ENCODE data around the gene CASQ2. TPM values are rescaled to one million over a fixed set of nuclear protein-coding genes. Genes with fewer than 3 reads are reported as not detected.

CASQ2 gene
- total and polyA plus RNA-seq, 9 of the 15 experiments (the other 6 are each of a cell fraction or from before 2014, with no cell fraction given), result not detected

- TF ChIP-seq ZNF592 (IDR thresholded peaks at IDR 0.05), result peak; percentile 53; the same call in 1 of the 2 replicates
Measured at GRCh38 chr1:115685029-115685705, 83.3 kb downstream of the CASQ2 start (continued).

- intact Hi-C loops (cut with micrococcal nuclease), result no loop called here
- Histone ChIP-seq H3K9me1 (ENCODE audit: control insufficient read depth, insufficient read depth, low read length) (no peaks in the 10 kb centered on the region), H3K79me2 (ENCODE audit: control insufficient read depth, insufficient read depth, low read length) (no peaks in the 10 kb centered on the region), H3K4me1 (replicated peaks in 1 of 2; ENCODE audit: control insufficient read depth in 2 of 2, insufficient read depth in 2 of 2, low read length in 2 of 2) (peaks cover 0 to 3% of the 10 kb centered on the region in 2 experiments; a peak in 1 of 5 replicates), H3K9ac (ENCODE audit: insufficient read depth in 1 of 2, low read depth in 2 of 2, low read length in 2 of 2) (no peak overlapping the region), H3K4me3 (no peak overlapping the region), H3K27me3 (ENCODE audit: control insufficient read depth in 2 of 2, insufficient read depth in 2 of 2, low read length in 2 of 2) (no peaks in the 10 kb centered on the region), H2AFZ (ENCODE audit: low read depth, low read length) (no peak overlapping the region), H3K27ac (ENCODE audit: extremely low read depth, low read depth, low read length) (no peak overlapping the region), H4K20me1 (replicated peaks; ENCODE audit: control insufficient read depth, insufficient read depth, low read length) (no peaks in the 10 kb centered on the region), H3K4me2 (ENCODE audit: insufficient read depth, low read length) (no peak overlapping the region), H3K9me3 (replicated peaks; ENCODE audit: control insufficient read depth, insufficient read depth, low read depth, low read length) (no peaks in the 10 kb centered on the region), H3K36me3 (ENCODE audit: control insufficient read depth, insufficient read depth, low read length) (peaks cover 57% of the 10 kb centered on the region)
- ChIA-PET CTCF (ENCODE audit: low intra/inter-chr PET ratio) (no interaction called here), POLR2A (interaction anchor here (1.6 kb wide), 1 partner anchor 10 kb away, joined by 4 read pairs; no protein-coding TSS in a partner anchor)
- FAIRE-seq (no peak), DNase-seq (ENCODE audit: extremely low read depth in 1 of 4, low spot score in 3 of 4) (no peak), ATAC-seq (no peak)
- in situ Hi-C loops (cut with MboI), result no loop called here
- WGBS (ENCODE audit: insufficient coverage, low coverage, missing lambda C conversion rate), result 90% methylated on average over 4 of the region's 4 CpGs
- BruUV-seq (replicated peaks), result no TSS peak
- TF ChIP-seq KDM4B (IDR thresholded peaks at IDR 0.05; ENCODE audit: borderline replicate concordance in 2 of 2, low read depth in 1 of 2) (no peak), ZNF354B (CRISPR knock-in tag; IDR thresholded peaks at IDR 0.05) (no peak), IRF1 (CRISPR knock-in tag; IDR thresholded peaks at IDR 0.05; ENCODE audit: borderline replicate concordance) (no peak), BRF1 (IDR thresholded peaks at IDR 0.05; ENCODE audit: borderline replicate concordance, extremely low read depth, insufficient read length) (no peak), SP2 (IDR thresholded peaks at IDR 0.05; ENCODE audit: extremely low read depth, low read depth, low read length, poor library complexity, severe bottlenecking) (no peak), CREB1 (IDR thresholded peaks at IDR 0.05) (no peak), CREB1 (CRISPR knock-in tag; IDR thresholded peaks at IDR 0.05) (no peak), SMARCB1 (IDR thresholded peaks at IDR 0.05; ENCODE audit: insufficient read length, low read depth) (no peak), ARHGAP35 (IDR thresholded peaks at IDR 0.05; ENCODE audit: partially characterized antibody) (no peak), SRSF3 (IDR thresholded peaks at IDR 0.05; ENCODE audit: insufficient read depth, low read length) (no peak), DMBX1 (CRISPR knock-in tag; IDR thresholded peaks at IDR 0.05; ENCODE audit: borderline replicate concordance) (no peak), HNRNPLL (IDR thresholded peaks at IDR 0.05; ENCODE audit: low read depth, low read length, poor library complexity, severe bottlenecking) (no peak), ID3 (CRISPR knock-in tag; IDR thresholded peaks at IDR 0.05) (no peak), ID3 (tag; IDR thresholded peaks at IDR 0.05) (no peak), TRIM24 (IDR thresholded peaks at IDR 0.05) (no peak)
Measured at GRCh38 chr1:115682792-115683191, 85.7 kb downstream of the CASQ2 start.

Measured in K562 (cell line).